ENCODE data around the gene GPR149.

- TF ChIP-seq EP300 (IDR thresholded peaks at IDR 0.05; ENCODE audit: borderline replicate concordance) (no peak), RAD21 (IDR thresholded peaks at IDR 0.05; ENCODE audit: low read depth) (no peak), ZBTB7A (IDR thresholded peaks at IDR 0.05; ENCODE audit: low read depth) (no peak), TAF1 (IDR thresholded peaks at IDR 0.05; ENCODE audit: low read depth) (no peak), CREB1 (IDR thresholded peaks at IDR 0.05; ENCODE audit: low read depth) (no peak)
Observed at GRCh38 chr3:154398084-154398967, 31.7 kb downstream of the GPR149 start.
